IPS-18c (cell line): ENCODE results near the gene MAP2K5.
A peak's percentile ranks its signal among the peaks of the same experiment; 100 is the strongest.

Experiments
- H3K4me3 ChIP-seq: 2 replicates; pipeline ENCODE4 v1.7.0; 2013; ENCODE audit warnings: low read depth, mild to moderate bottlenecking, low read length, moderate library complexity; ENCODE audit not compliant: insufficient read depth
- H3K9me3 ChIP-seq: one replicate; pipeline ENCODE4 v1.6.1; 2013; ENCODE audit warnings: mild to moderate bottlenecking, low read length, moderate library complexity; ENCODE audit not compliant: control insufficient read depth, insufficient read depth

The MAP2K5 gene

DNA sequence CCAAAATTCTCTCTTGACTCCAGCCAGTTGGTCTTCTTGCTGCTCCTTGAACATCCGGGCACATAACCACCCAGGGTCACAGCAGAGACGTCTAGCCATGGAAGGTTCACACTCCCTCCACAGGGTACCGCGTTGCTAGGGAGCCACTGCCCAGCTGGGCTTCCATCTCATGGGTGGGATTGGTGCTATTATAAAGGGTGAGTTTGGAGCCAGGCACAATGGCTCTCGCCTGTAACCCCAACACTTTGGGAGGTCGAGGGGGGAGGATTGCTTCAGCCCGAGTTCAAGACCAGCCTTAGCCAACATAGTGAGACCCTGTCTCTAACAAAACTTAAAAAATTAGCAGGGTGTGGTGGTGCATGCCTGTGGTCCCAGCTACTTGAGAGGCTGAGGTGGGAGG is 265.3 kb downstream of the MAP2K5 start:
- Histone ChIP-seq H3K9me3 (no peaks in the 10 kb centered on the region), H3K4me3 (no peak overlapping the region)

DNA sequence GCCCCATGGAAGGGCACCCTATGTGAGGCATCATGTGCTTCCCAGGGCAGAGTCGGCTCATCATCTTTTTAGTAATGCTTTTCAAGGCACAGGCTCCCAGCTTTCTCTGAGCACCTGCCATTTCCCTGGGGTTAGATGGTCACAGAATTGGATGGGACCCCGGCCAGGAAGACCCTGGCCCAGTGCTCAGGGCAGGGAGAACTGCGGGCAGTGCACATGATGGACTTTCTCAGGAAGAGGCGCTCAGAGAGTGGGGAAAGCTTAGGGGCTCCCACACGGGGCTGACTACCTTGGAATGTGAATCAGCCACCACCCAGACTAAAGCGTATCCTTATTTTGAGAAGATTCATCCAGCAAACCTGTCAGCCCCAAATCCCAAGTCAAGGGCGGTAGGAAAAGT is 266.3 kb downstream of the MAP2K5 start:
- H3K9me3 ChIP-seq = no peaks in the 10 kb centered on the region
- H3K4me3 ChIP-seq = no peak overlapping the region

DNA sequence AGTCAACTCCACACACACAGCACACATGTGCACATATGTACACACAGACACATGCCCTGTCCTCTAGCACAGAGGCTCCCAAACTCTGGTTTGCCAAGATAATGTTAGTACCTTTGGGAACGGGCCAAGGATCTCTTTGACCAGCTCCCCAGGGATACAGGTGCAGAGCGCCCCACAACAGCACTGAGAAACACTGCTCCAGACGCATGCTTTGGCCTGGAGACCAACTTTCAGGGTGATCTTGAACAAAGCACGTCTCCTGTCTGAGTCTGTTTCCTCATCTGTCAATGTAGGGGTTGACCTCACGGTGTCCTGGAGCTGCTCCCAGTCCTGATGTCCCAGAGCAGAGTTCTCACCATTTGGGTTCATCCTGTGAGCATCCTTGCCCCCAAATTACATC is 266.9 kb downstream of the MAP2K5 start:
- Histone ChIP-seq H3K4me3 (no peak overlapping the region), H3K9me3 (no peaks in the 10 kb centered on the region)

DNA sequence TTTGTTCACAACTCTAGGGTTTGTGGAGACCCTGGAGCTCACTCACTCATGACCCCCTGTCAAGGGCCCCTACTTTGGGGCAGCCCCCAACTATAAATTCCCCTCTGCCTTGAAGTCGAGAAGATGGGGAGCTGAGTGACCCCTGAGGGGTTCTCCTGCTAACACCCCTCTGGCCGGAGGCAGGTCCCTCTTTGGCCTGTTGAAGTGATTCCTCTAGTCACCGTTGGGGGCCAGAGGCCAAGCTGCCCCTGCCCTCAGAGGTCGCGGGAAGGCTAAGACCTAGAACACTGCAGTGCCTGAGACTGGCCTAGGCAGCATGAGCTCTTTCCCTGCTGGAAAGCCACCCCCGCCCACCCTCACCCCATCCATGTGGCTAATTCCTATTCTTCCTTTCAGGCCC is 267.4 kb downstream of the MAP2K5 start:
- Histone ChIP-seq H3K4me3 (no peak overlapping the region), H3K9me3 (no peaks in the 10 kb centered on the region)

DNA sequence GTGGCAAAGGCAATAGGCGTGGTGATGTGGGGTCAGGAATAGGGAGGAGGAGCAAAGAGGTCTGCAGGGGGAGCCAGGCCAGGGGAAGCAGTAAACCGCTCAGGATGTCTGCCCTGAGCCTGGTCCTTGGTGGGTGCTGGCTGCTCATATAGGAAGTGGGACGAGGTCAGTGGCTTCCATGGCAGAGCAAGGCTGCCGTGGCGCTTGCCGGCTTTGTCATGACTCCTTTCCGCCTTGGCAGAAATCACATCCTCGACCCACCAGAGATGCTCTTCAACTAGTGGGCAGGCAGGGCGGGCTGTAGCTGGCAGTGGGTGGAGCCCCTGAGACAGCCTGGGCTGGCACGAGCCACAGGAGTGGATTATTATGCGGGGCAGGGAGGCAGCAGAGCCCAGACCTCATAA is 269.7 kb downstream of the MAP2K5 start:
- no peaks in the 10 kb centered on the region for H3K9me3 ChIP-seq
- H3K4me3 ChIP-seq = no peak overlapping the region

DNA sequence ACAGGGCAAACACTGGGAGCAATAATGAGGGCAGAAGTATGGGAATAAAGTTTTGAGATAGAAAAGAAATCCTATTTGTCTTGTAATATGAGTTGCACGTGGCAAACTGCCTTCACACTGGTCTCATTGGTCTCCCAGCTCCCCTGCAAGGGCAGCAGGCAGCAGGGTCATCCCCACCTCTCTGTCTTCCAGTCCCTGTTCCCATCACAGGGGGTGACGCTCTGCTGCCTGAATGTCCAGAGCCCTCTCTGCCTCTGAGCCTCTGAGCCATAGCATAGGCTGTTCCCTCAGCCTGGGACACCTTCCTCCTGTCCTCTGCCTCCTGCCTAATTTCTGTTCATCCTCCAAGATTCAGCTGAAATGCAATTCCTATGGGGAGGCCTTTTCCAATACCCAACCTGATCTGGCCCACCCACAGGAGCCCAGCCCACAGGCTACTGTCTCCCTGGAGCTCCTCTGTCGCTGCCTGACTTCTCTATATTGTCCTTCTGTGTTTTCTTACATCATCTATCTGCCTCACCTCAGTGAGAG is 270.7 kb downstream of the MAP2K5 start:
- Histone ChIP-seq H3K4me3 (no peak overlapping the region), H3K9me3 (no peaks in the 10 kb centered on the region)

DNA sequence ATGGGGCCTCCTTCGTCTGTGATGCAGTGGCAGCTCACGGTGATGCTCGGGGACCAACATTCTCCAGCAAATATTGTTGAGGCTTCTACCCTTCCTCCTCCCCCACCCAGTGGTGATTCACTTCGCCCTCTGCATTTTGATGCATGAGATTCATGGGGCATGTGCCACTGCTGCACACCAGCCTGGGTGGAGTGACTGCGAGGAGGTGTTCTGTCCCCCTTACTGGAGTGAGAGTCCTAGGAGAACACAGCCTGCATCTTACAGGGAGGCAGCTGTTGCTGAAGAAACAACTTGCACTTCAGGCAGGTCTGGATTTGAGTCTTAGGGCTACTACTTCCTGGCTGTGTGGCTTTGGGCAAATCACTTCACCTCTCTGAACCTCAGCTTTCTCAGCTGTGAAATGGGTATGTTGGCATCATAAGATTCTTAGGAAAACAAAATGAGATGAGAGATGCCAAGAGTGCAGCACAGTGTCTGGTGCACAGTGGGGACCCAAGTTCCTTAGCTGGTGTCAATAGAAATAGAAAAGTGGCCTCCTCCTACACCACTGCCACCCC is 272.6 kb downstream of the MAP2K5 start:
- H3K4me3 ChIP-seq = no peak overlapping the region

DNA sequence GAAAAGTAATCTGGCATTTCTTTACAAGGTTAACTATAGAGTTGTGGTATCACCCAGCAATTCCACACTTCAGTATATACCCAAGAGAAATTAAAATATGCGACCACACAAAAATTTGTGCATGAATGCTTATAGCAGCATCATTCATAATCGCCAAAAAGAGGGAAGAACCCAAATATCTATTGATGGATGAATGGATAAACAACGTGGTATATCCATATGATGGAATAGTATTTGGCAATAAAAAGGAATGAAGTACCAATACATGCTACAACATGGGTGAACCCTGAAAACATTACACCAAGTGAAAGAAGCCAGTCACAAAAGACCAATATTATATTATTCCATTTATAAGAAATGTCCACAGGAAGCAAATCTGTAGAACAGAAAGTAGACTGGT is 274.2 kb downstream of the MAP2K5 start:
- Histone ChIP-seq H3K4me3 (no peak overlapping the region), H3K9me3 (peaks cover under 1% of the 10 kb centered on the region)

More for the DNA sequence above, 272.6 kb downstream of the MAP2K5 start:
- H3K9me3 ChIP-seq = no peaks in the 10 kb centered on the region

DNA sequence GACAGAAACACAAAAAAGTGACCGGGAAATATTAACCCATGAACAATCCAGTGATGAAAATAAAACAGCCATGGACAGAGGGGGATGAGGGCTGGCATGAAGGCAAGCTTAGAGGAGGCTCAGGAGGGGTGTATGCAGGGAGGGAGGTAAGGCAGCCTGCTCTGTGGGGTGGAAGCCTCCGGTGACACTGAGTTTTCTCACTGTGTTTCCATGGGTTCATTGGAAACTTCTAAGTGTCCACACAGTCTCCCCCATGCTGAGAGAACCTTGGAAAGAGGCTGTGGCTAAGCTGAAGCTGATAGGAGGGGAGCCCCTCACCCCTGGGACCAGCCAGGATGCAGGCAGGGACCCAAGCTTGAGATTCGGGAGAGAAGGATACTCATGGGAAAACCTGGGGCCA is 276.0 kb downstream of the MAP2K5 start:
- no peak overlapping the region for H3K4me3 ChIP-seq
- peaks cover 3% of the 10 kb centered on the region for H3K9me3 ChIP-seq

DNA sequence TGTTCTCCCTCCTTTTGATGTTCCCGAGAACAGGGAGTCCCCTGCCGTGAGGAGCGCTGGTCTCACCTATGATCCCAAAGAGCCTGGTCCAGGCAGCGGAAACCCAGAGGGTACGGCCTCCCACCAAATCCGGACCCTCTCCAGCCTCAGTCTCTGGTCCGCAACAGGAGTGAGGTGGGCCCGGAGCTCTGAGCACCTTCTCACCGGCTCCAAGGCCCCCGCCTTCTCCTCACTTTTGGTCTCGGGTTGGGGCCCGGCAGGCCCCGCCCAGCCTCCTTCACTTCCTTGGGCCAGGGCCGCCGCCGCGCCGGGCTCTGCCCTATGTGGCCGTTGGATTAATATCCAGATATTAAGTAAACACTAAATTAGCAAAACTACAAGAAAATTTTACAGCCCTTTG is 277.1 kb downstream of the MAP2K5 start:
- peak overlapping the region; percentile 20; the same call in 1 of the 2 replicates for H3K4me3 ChIP-seq
- peaks cover 3% of the 10 kb centered on the region for H3K9me3 ChIP-seq

DNA sequence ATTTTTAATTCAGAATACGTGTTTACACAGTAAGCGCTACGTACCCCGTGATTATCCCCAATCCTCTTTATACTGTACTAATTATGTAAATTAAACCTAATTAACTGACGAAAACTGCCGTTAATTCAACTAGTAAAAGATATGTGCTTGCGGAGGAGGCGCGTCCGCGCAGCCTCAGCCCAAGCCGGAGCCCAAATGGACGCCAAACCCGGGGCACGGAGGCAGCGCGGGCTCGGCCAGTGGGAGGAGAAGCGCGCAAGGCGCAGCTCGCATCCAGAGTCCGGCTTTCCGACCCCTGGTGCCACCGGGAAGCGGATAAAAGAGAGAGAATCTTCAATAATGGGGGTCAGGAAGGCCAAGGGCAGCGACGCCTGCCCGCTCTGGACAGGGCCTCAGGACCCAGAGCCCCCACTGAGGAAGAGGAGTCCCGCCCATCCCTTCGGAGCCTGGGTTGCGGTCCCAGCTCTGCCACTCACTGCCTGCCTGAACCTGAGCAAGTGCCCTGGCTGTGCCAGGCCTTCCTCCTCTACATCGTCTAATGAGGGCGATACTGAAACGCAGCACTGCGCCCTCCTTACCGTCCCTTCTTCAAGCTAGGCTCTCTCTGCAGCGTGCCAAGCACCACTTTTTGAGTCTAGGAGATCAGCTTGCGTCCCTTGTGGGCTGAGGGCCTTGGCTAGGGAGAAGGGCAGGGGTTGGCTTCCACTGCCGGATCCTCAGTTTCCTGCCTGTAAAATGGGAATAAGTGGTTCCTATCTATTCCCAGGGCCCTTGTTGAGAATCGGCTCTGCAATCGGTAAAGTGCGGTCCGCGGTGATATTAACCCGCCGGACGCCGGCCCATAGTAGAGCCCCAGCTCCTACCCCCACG is 277.9 kb downstream of the MAP2K5 start:
- Histone ChIP-seq H3K4me3 (peak overlapping the region; percentile 20), H3K9me3 (peaks cover 3% of the 10 kb centered on the region)

DNA sequence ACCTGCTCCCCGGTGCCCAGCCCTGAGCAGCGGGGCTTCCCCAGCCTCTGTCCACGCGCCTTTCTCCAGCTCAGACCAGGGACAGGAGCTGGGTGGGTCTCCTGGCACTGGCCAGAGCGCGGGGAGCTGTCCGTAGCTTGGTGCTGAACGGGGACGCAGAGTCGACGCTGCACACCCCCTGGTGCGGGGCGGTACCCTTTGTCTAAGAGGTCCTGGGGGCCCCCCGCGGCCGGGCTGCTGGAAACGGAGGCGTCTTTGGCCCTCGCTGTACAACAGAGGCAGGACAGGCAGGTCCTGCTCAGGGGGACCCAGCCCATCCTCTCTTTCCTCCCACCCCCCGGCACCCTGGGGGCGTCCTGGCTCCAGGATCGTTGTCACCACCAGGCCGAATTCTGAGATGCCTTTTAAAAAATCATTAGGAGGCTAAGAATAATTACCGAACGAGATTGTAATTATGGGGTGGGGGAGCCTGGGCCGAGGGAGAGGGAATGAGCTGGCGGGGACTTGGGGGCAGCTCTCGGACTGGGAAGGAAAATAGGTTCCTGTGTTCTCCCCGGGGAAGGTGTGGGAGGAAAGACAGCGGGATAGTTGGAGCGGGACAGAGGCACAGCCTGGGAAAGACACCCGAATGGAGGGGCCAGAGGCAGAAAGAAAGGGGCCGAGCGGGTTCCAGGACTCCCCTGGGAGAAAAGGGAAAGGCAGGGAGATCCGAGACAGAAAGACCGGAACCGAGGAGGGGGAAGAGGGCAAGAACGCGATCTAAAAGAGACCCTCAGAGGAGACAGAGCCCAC is 278.7 kb downstream of the MAP2K5 start:
- peaks cover 3% of the 10 kb centered on the region for H3K9me3 ChIP-seq

DNA sequence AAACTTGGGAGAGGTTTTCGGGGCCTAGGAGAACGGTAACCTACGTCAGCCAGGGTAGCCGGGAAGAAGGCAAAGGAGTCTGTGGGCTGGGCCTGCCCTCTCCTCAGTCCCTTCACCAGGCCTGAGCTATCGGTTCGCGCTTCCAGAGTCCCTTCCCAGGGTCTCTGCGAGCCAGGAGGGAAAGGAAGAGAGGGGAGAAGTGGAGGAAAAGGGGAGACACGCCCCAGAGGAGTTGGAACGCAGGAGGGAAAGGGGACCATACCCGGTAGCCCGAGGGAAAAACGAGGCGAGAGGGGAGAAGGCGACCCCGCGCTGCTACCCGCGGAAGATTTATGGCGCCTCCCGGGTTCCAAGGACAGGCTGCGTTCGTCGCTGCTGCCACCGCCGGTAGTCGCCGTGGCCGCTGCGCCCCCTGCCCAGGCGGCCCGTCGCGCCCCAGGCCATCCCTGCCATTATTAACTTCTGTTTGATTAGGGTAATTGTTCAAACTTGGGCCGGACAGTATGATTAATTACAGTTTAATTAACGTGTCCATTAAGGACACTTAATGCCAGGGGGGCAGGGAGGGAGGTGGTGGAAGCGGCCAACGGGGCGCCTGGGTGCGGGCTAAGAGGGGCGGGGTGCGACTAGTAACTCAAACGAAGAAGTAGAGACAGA is 279.4 kb downstream of the MAP2K5 start:
- Histone ChIP-seq H3K9me3 (peaks cover 5% of the 10 kb centered on the region), H3K4me3 (no peak overlapping the region; the same call in 1 of the 2 replicates)

More for the DNA sequence above, 278.7 kb downstream of the MAP2K5 start:
- no peak overlapping the region; the same call in 1 of the 2 replicates for H3K4me3 ChIP-seq

DNA sequence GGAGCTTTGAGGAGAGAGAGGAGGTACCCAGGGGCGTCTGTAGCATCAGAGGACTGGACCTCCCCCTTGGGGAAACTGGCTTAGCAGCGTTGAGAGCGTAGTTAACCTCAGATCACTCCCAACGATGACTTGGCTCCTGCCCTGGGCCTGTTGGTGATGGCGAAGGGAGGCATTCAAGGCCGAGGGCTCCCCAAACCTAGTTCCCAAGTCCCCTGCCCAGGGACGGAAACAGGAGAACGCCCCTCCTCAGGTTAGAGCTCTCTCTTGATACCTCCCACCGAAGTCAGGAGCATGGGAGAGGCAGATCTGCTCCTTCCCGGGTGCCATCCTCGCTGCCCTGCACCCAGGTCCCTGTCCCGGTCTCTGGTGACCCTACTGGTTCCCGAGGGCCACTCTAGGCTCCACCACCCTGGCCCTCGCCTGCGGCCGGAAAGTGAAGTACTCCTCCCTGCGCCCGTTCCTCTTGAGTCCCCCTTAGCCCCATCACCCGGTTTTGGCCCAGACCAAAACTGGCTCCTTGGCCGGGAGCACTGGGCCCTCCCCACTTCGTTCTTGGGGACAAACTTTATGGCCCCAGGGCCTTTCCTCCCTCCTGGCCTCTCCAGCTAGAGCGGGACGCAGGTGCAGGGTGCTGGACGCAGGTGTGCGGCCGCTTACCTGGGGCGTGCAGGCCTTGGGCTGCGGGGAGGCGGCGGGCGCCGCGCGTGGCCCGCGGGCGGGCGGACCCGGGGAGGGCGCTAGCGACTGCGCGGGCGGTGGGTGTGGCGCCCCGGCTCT is 280.2 kb downstream of the MAP2K5 start:
- H3K9me3 ChIP-seq = peaks cover 5% of the 10 kb centered on the region

DNA sequence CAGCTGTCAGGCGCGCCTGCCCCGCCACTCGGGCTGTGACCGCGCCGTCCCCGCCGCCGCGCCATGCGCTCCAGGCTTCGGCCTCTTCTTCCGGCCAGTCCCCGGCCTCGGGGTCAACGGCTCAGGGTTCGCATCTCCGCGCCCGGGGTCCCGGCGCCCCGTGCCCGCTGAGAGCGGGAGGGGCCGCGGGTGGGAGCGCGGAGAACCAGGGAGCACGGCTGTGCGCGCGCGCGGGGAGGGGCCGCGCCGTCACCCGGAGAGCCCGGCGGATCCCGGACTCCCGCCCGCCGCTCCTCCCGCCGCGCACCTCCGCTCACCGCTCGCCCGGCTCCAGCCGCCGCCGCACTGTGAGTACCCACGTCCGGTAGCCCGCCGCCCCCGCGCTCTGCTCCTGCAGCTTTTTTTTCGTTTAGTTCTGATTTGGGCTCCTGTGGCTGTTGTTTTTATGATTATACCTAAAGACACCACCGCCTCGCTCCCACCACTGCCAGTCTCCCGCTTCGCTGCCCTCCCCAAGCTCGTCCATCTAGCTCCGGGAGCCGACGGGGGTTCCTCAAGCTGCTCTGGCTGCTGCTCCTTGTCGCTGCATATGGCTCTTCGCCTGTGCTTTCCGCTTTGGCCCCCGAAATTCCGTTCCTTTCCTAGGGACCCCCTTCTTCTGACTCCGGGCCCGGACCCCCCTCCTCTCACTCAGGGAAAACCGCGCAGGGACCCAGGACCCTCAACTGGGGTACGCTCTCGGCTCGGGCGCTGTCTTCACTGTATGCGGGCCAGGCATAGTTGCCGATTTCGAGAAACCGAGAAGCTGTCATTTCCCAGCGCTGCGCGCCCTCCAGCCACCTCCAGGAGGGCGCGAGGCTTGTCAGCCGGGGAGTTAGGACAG is 281.1 kb downstream of the MAP2K5 start:
- H3K9me3 ChIP-seq = peaks cover 5% of the 10 kb centered on the region

More for the DNA sequence above, 280.2 kb downstream of the MAP2K5 start:
- no peak overlapping the region for H3K4me3 ChIP-seq

More for the DNA sequence above, 281.1 kb downstream of the MAP2K5 start:
- H3K4me3 ChIP-seq = no peak overlapping the region
